GM12872 (cell line): ENCODE results near the gene HECTD2.

Experiments
- CTCF ChIP-seq: IDR thresholded peaks from 3 replicates; pipeline ENCODE4 v1.5.1; 2011; ENCODE audit warnings: low read depth, mild to moderate bottlenecking, low read length, moderate library complexity; ENCODE audit not compliant: insufficient read depth

The HECTD2 gene

GRCh38 chr10:91409869-91410637, at the start of gene HECTD2:
Gene HECTD2 (plus strand): TSS chr10:91410344. CDS start chr10:91410439, 95 bp downstream.
- peak; percentile 25; the same call in 1 of the 3 replicates for TF ChIP-seq CTCF

- no peak for TF ChIP-seq CTCF
Measured at GRCh38 chr10:91360461-91360860, 49.7 kb upstream of the HECTD2 start.

GRCh38 chr10:91366704-91367103, 43.4 kb upstream of the HECTD2 start:
- no peak for TF ChIP-seq CTCF

DNA sequence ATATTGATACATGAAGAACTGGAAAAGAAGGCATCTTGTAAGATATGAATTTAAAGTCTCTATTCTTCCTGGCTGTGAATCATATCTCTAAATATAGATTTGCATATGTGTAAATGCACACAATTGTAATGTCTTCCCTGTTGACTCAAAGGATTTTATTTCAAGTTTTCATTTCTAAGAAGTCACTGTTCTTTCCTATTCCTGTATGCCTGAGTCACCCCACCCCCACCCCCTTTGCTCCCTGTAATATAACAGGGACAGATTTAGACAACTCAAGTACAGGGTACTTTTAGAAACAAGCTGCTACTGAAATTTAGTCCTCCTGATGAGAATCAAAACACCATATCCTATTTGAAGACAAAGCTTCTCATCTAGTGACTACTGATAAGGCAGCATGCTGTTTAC, 43.0 kb upstream of the HECTD2 start:
- no peak for TF ChIP-seq CTCF

- no peak for TF ChIP-seq CTCF
Measured at GRCh38 chr10:91367558-91367957, 42.6 kb upstream of the HECTD2 start.

GRCh38 chr10:91369978-91370589, 40.1 kb upstream of the HECTD2 start:
- peak; percentile 43; the same call in 2 of the 3 replicates for TF ChIP-seq CTCF

- no peak for TF ChIP-seq CTCF
Measured at GRCh38 chr10:91374052-91374451, 36.1 kb upstream of the HECTD2 start.
